SK-N-SH (cell line): ENCODE measurements around the gene USP47. TPM values are rescaled to one million over a fixed set of nuclear protein-coding genes. Genes with fewer than 3 reads are reported as not detected.

Experiments used
- CTCF ChIA-PET: fragments of 300-600, 350-600 bp; formaldehyde crosslinking; extraction: SDS; loops from one replicate; lab custom pipeline; 2021; lab: Yijun Ruan, JAX
- POLR2A ChIA-PET: fragments of 350-600 bp; sonication (Branson Sonifier 250); formaldehyde crosslinking; extraction: SDS; loops from one replicate; lab custom pipeline; 2020; ENCODE audit warnings: antibody characterized with exemption, inconsistent platforms; lab: Yijun Ruan, JAX
- DNase-seq: peaks from one replicate; pipeline ENCODE4 v3.0.0; 2012
- H2AFZ ChIP-seq: fragments of 200-600 bp; sonication (generic); 2 replicates; pipeline ENCODE4 v1.8.1; 2016; ENCODE audit warnings: antibody characterized with exemption, mild to moderate bottlenecking, low read depth
- H3F3A ChIP-seq: fragments of 200-600 bp; sonication (generic); replicated peaks from 2 replicates; pipeline ENCODE3; 2016; ENCODE audit warnings: antibody characterized with exemption, mild to moderate bottlenecking; ENCODE audit not compliant: insufficient read depth
- H3K27ac ChIP-seq, 2 experiments: fragments of 200-500 bp in 1 of 2; fragments of 200-600 bp in 1 of 2; sonication (Bioruptor generic) in 1 of 2; sonication (generic), shearing (Covaris generic) in 1 of 2; 2 replicates each; pipeline versions ENCODE4 v1.5.1 to v1.6.1; 2014 to 2016; ENCODE audit warnings: low read depth in 2 of 2, inconsistent platforms in 1 of 2, low read length in 1 of 2, mild to moderate bottlenecking in 1 of 2, mixed read lengths in 1 of 2
- H3K27me3 ChIP-seq: fragments of 200-600 bp; sonication (generic), shearing (Covaris generic); 2 replicates; pipeline ENCODE4 v1.6.1; 2016; ENCODE audit warnings: mixed run types; ENCODE audit not compliant: insufficient read depth
- H3K36me3 ChIP-seq, 2 experiments: fragments of 200-500 bp in 1 of 2; fragments of 200-600 bp in 1 of 2; sonication (Bioruptor generic) in 1 of 2; sonication (generic) in 1 of 2; replicated peaks in 1 of 2; 2 replicates each; pipeline versions ENCODE3 to v1.5.1; 2014 to 2016; ENCODE audit warnings: low read length in 1 of 2, mild to moderate bottlenecking in 1 of 2; ENCODE audit not compliant: insufficient read depth in 2 of 2, control insufficient read depth in 1 of 2
- H3K4me1 ChIP-seq, 2 experiments: fragments of 200-500 bp in 1 of 2; fragments of 200-600 bp in 1 of 2; sonication (Bioruptor generic) in 1 of 2; sonication (generic), shearing (Covaris generic) in 1 of 2; 2 replicates each; pipeline versions ENCODE4 v1.5.1 to v1.6.1; 2014 to 2016; ENCODE audit warnings: low read depth in 1 of 2, low read length in 1 of 2, mixed run types in 1 of 2; ENCODE audit not compliant: insufficient read depth in 2 of 2, control insufficient read depth in 1 of 2
- H3K4me2 ChIP-seq: fragments of 200-600 bp; sonication (generic), shearing (Covaris generic); 2 replicates; pipeline ENCODE4 v1.6.1; 2017; ENCODE audit warnings: mixed run types
- H3K4me3 ChIP-seq, 2 experiments: fragments of 200-500 bp in 1 of 2; fragments of 200-600 bp in 1 of 2; sonication (Bioruptor generic) in 1 of 2; sonication (generic), shearing (Covaris generic) in 1 of 2; 2 replicates each; pipeline versions ENCODE4 v1.5.1 to v1.8.1; 2014 to 2016; ENCODE audit warnings: low read depth in 2 of 2, inconsistent platforms in 1 of 2, low read length in 1 of 2, mild to moderate bottlenecking in 1 of 2, mixed read lengths in 1 of 2, moderate library complexity in 1 of 2
- H3K79me2 ChIP-seq: fragments of 200-600 bp; sonication (generic); 2 replicates; pipeline ENCODE4 v1.8.1; 2017; ENCODE audit warnings: mild to moderate bottlenecking; ENCODE audit not compliant: insufficient read depth
- H3K9ac ChIP-seq: fragments of 200-600 bp; sonication (generic); 2 replicates; pipeline ENCODE4 v1.6.1; 2017; ENCODE audit warnings: mixed run types
- H3K9me2 ChIP-seq: fragments of 200-600 bp; sonication (generic); 2 replicates; pipeline ENCODE4 v1.6.1; 2017; ENCODE audit warnings: mixed run types
- H3K9me3 ChIP-seq: fragments of 200-600 bp; sonication (generic); 2 replicates; pipeline ENCODE4 v1.6.1; 2017; ENCODE audit warnings: mixed run types, mild to moderate bottlenecking, moderate library complexity
- H4K20me1 ChIP-seq: fragments of 200-600 bp; sonication (generic); 2 replicates; pipeline ENCODE4 v1.6.1; 2017; ENCODE audit warnings: mild to moderate bottlenecking, mixed run types; ENCODE audit not compliant: insufficient read depth
- ELF1 ChIP-seq: IDR thresholded peaks from 2 replicates; pipeline ENCODE4 v1.4.0; 2012
- FOSL2 ChIP-seq: IDR thresholded peaks from 2 replicates; pipeline ENCODE4 v1.4.0; 2012; ENCODE audit warnings: low read depth, mild to moderate bottlenecking, moderate library complexity, borderline replicate concordance
- NFIC ChIP-seq: IDR thresholded peaks from 2 replicates; pipeline ENCODE4 v1.4.0; 2012; ENCODE audit warnings: borderline replicate concordance
- NRF1 ChIP-seq: IDR thresholded peaks from 2 replicates; pipeline ENCODE4 v1.6.1; 2012; ENCODE audit warnings: low read depth, mild to moderate bottlenecking, low read length
- POLR2AphosphoS5 ChIP-seq: IDR thresholded peaks from 2 replicates; pipeline ENCODE4 v1.6.1; 2012; ENCODE audit warnings: low read depth, low read length
- RAD21 ChIP-seq: IDR thresholded peaks from 2 replicates; pipeline ENCODE4 v1.6.1; 2012; ENCODE audit warnings: mild to moderate bottlenecking, low read length
- RXRA ChIP-seq: IDR thresholded peaks from 2 replicates; pipeline ENCODE4 v1.4.0; 2012; ENCODE audit warnings: low read depth, mild to moderate bottlenecking, borderline replicate concordance
- TCF12 ChIP-seq: IDR thresholded peaks from 2 replicates; pipeline ENCODE4 v1.4.0; 2012
- TEAD4 ChIP-seq: IDR thresholded peaks from 2 replicates; pipeline ENCODE4 v1.4.0; 2012; ENCODE audit warnings: mild to moderate bottlenecking, borderline replicate concordance; ENCODE audit not compliant: insufficient read depth
- YY1 ChIP-seq: IDR thresholded peaks from 2 replicates; pipeline ENCODE4 v1.4.0; 2012; ENCODE audit warnings: low read depth, mild to moderate bottlenecking
- WGBS: methylation state at CpG from one replicate; pipeline ENCODE4 v1.1.6; 2017; ENCODE audit warnings: low lambda C conversion rate; 5-methylcytosine and 5-hydroxymethylcytosine counted together
- polyA plus RNA-seq, 3 experiments: library from polyadenylated mRNA; depleted of rRNA; stranded (reverse); fragments of >200 nt; gene quantifications; 2 replicates each; pipeline ENCODE4 v1.2.3, GENCODE V29; 2012
- TF ChIP-seq, protein P1 (sequence below): IDR thresholded peaks from 2 replicates; pipeline ENCODE4 v1.4.0; 2012; ENCODE audit warnings: low read depth, borderline replicate concordance
- TF ChIP-seq, protein P2 (sequence below): IDR thresholded peaks from 2 replicates; pipeline ENCODE4 v1.4.0; 2012; ENCODE audit warnings: low read depth
- TF ChIP-seq, protein P3 (sequence below): fragments of 200-600 bp; sonication (generic); IDR thresholded peaks from 2 replicates; pipeline ENCODE4 v1.6.1; 2017; ENCODE audit warnings: antibody characterized with exemption, mild to moderate bottlenecking, moderate library complexity
- TF ChIP-seq, protein P4 (sequence below): IDR thresholded peaks from 2 replicates; pipeline ENCODE4 v1.6.1; 2012; ENCODE audit warnings: mild to moderate bottlenecking, low read depth, low read length, moderate library complexity

Gene USP47
- polyA plus RNA-seq, 1 of the 3 experiments (the other 2 are of a cell fraction) = 10.3 TPM

DNA sequence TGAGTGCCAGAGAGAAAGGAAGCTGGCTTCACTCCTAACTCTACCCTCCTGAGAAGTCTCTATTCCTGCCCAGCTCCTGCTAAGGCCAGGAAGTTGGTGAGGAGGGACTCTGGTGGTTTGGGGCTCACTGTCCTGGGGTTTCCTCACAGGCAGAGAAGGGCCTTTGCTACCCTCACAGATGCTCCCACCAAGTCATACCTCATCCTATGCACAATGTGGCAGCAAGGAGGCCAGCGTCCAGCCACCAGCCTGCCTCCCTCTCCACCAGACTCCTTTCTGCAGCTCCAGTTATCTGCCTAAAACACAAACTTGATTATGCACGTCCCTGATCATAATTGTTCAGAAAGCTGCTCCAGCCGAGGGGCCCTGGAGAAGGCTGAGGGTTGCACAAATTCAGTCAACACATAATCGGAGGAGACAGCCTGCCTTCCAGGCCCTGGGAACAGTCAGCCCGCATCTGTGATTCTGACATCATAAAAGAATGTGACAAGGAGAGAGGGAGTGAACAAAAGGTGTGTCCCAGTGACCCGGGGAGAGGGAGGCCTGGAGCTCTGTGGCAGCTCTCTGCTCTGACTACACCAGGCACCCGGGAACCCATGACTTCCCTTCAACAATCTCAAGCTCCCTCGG lies 137.8 kb downstream of the USP47 start (continued):
- TF ChIP-seq, protein P1, sequence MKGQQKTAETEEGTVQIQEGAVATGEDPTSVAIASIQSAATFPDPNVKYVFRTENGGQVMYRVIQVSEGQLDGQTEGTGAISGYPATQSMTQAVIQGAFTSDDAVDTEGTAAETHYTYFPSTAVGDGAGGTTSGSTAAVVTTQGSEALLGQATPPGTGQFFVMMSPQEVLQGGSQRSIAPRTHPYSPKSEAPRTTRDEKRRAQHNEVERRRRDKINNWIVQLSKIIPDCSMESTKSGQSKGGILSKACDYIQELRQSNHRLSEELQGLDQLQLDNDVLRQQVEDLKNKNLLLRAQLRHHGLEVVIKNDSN = no peak
- TF ChIP-seq RAD21 (no peak), NRF1 (no peak), NFIC (no peak), POLR2AphosphoS5 (peak; percentile 58; the same call in 1 of the 2 replicates), RXRA (no peak), TCF12 (peak; percentile 74), FOSL2 (peak; percentile 12; the same call in 1 of the 2 replicates), ELF1 (no peak; the same call in 1 of the 2 replicates), YY1 (no peak)
- TF ChIP-seq, protein P2, sequence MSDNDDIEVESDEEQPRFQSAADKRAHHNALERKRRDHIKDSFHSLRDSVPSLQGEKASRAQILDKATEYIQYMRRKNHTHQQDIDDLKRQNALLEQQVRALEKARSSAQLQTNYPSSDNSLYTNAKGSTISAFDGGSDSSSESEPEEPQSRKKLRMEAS = peak; percentile 11; the same call in 1 of the 2 replicates
- TF ChIP-seq, protein P3, sequence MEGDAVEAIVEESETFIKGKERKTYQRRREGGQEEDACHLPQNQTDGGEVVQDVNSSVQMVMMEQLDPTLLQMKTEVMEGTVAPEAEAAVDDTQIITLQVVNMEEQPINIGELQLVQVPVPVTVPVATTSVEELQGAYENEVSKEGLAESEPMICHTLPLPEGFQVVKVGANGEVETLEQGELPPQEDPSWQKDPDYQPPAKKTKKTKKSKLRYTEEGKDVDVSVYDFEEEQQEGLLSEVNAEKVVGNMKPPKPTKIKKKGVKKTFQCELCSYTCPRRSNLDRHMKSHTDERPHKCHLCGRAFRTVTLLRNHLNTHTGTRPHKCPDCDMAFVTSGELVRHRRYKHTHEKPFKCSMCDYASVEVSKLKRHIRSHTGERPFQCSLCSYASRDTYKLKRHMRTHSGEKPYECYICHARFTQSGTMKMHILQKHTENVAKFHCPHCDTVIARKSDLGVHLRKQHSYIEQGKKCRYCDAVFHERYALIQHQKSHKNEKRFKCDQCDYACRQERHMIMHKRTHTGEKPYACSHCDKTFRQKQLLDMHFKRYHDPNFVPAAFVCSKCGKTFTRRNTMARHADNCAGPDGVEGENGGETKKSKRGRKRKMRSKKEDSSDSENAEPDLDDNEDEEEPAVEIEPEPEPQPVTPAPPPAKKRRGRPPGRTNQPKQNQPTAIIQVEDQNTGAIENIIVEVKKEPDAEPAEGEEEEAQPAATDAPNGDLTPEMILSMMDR = no peak
- TF ChIP-seq, protein P4, sequence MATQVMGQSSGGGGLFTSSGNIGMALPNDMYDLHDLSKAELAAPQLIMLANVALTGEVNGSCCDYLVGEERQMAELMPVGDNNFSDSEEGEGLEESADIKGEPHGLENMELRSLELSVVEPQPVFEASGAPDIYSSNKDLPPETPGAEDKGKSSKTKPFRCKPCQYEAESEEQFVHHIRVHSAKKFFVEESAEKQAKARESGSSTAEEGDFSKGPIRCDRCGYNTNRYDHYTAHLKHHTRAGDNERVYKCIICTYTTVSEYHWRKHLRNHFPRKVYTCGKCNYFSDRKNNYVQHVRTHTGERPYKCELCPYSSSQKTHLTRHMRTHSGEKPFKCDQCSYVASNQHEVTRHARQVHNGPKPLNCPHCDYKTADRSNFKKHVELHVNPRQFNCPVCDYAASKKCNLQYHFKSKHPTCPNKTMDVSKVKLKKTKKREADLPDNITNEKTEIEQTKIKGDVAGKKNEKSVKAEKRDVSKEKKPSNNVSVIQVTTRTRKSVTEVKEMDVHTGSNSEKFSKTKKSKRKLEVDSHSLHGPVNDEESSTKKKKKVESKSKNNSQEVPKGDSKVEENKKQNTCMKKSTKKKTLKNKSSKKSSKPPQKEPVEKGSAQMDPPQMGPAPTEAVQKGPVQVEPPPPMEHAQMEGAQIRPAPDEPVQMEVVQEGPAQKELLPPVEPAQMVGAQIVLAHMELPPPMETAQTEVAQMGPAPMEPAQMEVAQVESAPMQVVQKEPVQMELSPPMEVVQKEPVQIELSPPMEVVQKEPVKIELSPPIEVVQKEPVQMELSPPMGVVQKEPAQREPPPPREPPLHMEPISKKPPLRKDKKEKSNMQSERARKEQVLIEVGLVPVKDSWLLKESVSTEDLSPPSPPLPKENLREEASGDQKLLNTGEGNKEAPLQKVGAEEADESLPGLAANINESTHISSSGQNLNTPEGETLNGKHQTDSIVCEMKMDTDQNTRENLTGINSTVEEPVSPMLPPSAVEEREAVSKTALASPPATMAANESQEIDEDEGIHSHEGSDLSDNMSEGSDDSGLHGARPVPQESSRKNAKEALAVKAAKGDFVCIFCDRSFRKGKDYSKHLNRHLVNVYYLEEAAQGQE = no peak; the same call in 1 of the 2 replicates
- TF ChIP-seq, all 33 proteins: peak for 14

DNA sequence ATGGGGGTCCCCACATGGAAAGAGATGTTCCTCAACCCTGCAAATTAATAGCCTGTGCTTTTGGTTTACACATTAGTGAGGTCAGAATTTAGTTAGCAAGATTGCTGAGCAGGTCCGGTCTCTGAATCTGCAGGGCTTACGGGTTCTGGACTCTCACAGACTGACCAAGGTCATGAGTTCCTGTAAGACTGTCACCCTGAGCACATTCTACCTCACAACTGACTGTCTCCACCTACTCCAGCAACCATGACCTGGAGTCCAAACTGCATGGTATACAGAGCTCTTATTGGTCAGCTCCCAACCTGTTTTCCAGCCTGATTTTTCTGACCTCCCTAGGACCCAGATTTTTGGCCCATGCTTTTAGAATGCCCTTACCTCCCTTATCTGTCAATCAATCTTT lies 138.4 kb downstream of the USP47 start:
- Histone ChIP-seq H3K9me2 (no peaks in the 10 kb centered on the region), H2AFZ (no peak overlapping the region), H3K4me1 (peaks cover 76 to 83% of the 10 kb centered on the region in 2 experiments), H3K4me3 (no peak overlapping the region), H3K36me3 (peaks cover 25 to 30% of the 10 kb centered on the region in 2 experiments), H3K27me3 (no peaks in the 10 kb centered on the region), H3K79me2 (peaks cover 63% of the 10 kb centered on the region), H3K4me2 (peak overlapping the region; percentile 54; the same call in 1 of the 2 replicates), H3K9me3 (no peaks in the 10 kb centered on the region), H3K27ac (peak overlapping the region; percentile 99 to 100), H3K9ac (peak overlapping the region; percentile 79; the same call in 1 of the 2 replicates), H4K20me1 (no peaks in the 10 kb centered on the region), H3F3A (peaks cover 89% of the 10 kb centered on the region)
- WGBS = 95% methylated on average over 2 of the region's 2 CpGs
- no peak for DNase-seq
- POLR2A ChIA-PET = interaction anchor here (0.6 to 2.2 kb wide), 8 partner anchors 10 to 1123 kb away, joined by 4 to 21 read pairs (median 8); partner anchors contain the start of genes DKK3 and ZBED5
- TF ChIP-seq NRF1 = no peak
- no peak for TF ChIP-seq TEAD4
- no peak for TF ChIP-seq POLR2AphosphoS5
- no peak for TF ChIP-seq RAD21
- no peak for TF ChIP-seq RXRA
- CTCF ChIA-PET = interaction anchor here (1.2 to 6.3 kb wide), 5 partner anchors 10 to 64 kb away, joined by 3 to 39 read pairs (median 5); no protein-coding TSS in a partner anchor
